Subcutaneous adipose tissue (tissue), 4 donors: ENCODE results near the gene SNCB. TPM values are rescaled to one million over a fixed set of nuclear protein-coding genes. Genes with fewer than 3 reads are reported as not detected.

Experiments
- total RNA-seq, 4 donors: library from RNA; depleted of rRNA; stranded (reverse); fragments of >200 nt; gene quantifications; one replicate each; pipeline ENCODE4 v1.1.0, GENCODE V29; 2016
- TF ChIP-seq, protein P1 (sequence below): fragments of 450-650 bp; IDR thresholded peaks from one replicate; pipeline ENCODE4 v1.5.1; 2016; ENCODE audit warnings: low read depth, mild to moderate bottlenecking, control low read depth, antibody characterized with exemption, moderate library complexity

The SNCB gene
- total RNA-seq, 4 donors from 2014 or later = not detected

DNA sequence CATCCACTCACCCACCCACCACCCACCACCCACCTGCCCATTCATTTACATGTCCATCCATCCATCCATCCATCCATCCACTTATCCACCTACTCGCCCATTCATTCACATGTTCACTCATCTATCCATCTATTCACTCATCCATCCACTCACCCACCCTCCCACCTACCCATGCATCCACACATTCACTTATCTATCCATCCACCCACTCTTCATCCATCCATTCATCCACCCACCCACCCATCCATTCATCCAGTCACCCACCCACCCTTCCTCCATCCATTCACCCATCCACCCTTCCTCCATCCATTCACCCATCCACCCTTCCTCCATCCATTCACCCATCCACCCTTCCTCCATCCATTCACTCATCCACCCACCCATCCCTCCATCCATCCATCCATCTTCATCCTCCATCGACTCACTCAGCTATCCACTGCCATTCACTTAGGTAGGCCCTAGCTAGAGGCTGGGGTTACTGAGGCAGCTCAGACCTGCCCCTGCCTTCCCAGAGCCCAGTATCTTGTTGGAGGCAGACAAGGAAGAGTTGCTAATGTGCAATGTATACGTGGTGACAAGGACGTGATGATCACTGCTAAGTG, 29.6 kb upstream of the SNCB start:
- TF ChIP-seq, protein P1, sequence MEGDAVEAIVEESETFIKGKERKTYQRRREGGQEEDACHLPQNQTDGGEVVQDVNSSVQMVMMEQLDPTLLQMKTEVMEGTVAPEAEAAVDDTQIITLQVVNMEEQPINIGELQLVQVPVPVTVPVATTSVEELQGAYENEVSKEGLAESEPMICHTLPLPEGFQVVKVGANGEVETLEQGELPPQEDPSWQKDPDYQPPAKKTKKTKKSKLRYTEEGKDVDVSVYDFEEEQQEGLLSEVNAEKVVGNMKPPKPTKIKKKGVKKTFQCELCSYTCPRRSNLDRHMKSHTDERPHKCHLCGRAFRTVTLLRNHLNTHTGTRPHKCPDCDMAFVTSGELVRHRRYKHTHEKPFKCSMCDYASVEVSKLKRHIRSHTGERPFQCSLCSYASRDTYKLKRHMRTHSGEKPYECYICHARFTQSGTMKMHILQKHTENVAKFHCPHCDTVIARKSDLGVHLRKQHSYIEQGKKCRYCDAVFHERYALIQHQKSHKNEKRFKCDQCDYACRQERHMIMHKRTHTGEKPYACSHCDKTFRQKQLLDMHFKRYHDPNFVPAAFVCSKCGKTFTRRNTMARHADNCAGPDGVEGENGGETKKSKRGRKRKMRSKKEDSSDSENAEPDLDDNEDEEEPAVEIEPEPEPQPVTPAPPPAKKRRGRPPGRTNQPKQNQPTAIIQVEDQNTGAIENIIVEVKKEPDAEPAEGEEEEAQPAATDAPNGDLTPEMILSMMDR = no peak

DNA sequence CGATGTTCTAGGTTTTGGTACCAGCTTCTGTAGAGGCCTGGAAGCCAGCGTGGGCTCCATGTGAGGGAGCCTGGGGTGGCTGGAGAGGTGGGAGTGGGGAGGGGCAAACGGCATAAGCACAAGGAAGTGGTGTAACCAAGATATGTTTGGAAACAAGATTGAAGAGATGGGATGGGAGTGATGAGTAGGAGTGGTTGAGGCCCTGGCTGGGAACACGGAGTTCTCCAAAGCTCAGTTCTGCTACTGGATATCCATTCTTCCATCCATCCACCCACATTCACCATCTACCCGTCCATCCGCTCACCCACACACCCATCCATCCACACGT, 29.1 kb upstream of the SNCB start:
- TF ChIP-seq, protein P1 = no peak

DNA sequence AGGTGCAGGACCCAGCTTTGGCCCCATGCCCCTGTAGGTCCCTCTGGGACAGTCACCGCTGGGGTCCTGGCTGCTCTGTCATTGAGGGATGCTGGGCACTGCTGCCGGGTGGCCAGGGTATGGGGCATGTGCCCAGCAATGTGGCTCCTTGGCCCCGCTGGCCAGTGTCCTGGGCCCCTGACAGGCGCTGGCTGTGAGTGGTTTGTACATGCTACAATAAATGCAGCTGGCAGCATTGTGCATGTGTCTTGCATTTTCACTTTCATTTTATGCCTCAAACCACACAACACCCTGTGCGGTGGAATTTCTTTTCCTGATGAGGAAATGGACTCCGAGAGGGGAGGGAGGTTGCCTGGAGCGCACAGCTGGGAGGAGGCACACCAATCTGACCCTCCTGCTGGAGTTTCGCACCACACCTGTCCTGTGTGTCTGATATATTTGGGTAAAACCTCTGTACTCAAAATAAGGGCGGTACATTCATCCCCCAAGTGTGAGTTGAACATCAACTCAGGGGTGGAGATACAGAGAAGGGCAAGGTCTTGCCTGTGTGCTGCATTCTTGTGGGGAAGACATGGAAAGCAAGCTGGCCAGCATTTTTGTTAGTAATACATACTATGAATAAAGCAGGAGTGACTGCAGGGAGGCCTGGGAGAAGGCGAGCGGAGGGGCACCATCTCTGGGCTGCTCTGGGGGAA, 28.6 kb upstream of the SNCB start:
- TF ChIP-seq, protein P1 = no peak

DNA sequence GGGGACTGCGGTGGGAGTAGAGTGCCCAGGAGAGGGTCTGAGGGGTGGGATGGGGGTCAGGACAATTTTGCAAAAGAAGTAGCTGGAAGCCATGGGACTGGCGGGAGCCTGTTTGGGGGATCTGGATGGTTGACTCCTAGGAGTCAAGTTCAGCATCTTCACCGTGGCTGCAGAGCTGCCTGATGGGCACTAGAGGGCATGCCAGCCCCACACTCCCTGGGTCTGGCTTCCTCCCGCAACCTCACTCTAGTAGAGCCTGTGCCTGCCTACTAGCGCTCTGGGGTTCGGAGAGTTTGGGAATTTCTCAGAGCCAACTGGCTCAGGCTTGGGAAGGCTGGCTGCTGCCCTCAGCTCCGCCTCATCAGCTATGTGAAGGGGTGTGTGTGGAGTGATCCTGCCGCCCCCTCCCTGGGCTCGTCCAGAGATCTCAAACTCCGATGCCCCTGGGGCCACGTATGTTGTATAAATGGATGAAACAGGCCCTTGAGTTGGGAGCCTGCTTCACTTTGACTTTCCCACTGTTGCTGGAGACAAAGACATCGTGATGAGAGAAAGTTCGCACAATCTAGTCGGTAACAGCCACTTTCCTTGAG, 27.8 kb upstream of the SNCB start:
- TF ChIP-seq, protein P1 = no peak

DNA sequence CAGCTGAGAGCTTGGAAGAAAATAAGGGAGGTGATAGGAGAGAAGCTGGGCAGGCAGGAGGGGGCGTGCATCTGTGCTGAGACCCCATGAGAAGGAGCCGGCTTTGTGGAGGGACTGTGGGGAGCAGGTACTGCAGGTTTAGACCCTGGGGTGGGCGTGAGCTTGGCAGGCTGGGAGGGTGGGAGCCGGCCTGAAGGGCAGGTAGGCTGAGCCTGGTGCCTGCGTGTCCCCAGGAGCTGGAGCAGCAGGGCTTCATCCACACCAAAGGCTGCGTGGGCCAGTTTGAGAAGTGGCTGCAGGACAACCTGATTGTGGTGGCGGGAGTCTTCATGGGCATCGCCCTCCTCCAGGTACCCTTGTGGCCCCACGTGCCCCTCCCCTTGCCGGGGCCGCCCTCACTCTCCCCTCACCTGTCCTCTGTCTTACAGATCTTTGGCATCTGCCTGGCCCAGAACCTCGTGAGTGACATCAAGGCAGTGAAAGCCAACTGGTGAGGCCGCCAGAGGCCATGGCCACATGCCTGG, 26.2 kb upstream of the SNCB start:
- TF ChIP-seq, protein P1 = no peak

DNA sequence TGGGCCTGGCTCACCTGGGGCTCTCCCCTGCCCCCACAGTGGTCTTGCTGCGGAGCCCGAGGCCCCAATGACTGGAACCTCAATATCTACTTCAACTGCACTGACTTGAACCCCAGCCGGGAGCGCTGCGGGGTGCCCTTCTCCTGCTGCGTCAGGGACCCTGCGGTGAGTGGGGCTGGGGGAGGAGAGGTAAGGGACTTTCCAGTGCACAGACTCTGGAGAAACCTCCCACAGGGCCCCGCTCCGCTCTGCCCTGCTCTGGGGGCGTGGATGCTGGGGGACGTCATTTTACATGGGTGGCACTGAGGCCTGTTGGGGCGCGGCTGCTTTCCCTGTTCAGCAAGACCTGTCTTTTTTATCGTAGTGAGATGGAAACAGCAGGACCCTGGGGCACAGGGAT, 24.5 kb upstream of the SNCB start:
- TF ChIP-seq, protein P1 = no peak
